HG03097 (cell line): ENCODE measurements around the gene GP1BB.
A peak's percentile ranks its signal among the peaks of the same experiment; 100 is the strongest.

Experiments
- ATAC-seq: cut with Tn5 transposase; IDR thresholded peaks from one replicate; pipeline ENCODE4 v1.9.1; 2021; ENCODE audit not compliant: unreplicated experiment, low FRiP score

The GP1BB gene

GRCh38 chr22:19764299-19764593 lies 40.9 kb downstream of the GP1BB start:
- ATAC-seq, result no peak

DNA sequence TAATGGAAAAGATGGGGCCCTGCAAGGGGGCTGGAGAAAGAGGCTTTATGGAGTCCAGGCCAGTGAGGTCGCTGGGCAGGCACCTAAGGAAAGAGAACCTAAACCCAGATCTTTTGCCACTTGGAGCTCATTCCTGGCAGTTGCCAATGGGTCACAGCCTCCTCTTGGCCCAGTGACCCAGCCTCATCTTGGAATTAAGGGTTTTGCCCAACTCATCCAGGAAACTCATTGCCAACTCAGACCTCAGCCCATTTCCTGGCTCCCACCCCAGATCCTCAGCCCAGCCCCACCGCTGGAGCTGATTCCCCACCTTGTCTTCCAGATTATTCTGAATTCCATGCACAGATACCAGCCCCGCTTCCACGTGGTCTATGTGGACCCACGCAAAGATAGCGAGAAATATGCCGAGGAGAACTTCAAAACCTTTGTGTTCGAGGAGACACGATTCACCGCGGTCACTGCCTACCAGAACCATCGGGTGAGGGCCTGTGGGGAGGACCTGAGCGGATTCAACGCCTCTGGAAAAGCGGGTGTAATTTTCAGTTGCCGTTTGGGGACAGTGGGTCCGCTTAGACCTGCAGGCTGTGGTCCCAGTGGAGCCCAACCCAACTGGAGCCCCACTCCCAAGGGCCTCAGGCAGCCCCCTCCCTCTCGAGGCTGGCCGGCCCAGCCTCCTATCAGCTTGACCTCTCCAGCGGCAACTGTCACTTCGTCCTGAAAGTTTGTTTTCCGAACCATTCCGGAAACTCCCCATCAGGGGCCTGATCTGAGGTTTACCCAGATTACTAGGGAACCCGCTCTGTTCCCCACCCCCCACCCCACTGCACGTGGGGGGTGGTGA lies 41.5 kb downstream of the GP1BB start:
- ATAC-seq, result no peak

- no peak for ATAC-seq
Measured at GRCh38 chr22:19765477-19766239, 42.3 kb downstream of the GP1BB start.

GRCh38 chr22:19766240-19766510 lies 42.8 kb downstream of the GP1BB start:
- ATAC-seq, result no peak

GRCh38 chr22:19766511-19767426 lies 43.4 kb downstream of the GP1BB start:
- no peak for ATAC-seq

GRCh38 chr22:19767427-19768341 lies 44.3 kb downstream of the GP1BB start:
- ATAC-seq, result no peak

DNA sequence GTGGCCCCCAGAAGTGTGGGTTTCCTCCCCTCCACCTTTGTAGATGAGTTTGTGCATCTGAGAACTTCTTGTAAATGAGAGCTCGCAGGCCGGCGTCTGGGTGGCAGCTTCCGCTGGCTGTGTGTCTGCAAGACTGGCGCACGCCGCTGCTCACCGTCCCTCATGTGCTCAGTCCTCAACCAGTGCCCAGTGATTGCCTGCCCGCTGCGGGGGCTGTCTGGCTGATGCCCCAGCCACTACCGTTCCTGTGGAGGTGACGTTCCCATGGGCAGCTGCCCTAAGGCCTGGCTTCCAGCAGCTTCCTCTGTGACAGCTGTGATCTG lies 46.0 kb downstream of the GP1BB start:
- ATAC-seq, result no peak

- no peak for ATAC-seq
Measured at GRCh38 chr22:19770349-19771220, 47.2 kb downstream of the GP1BB start.

DNA sequence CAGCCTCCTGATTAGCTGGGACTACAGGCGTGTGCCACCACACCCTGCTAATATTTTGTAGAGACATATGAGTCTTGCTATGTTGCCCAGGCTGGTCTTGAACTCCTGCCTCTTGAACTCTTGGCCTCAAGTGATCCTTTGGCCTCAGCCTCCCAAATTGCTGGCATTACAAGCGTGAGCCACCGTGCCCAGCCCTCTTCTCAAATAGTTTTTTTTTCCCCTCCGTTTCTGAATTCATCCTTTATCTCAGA lies 49.0 kb downstream of the GP1BB start:
- ATAC-seq, result no peak

DNA sequence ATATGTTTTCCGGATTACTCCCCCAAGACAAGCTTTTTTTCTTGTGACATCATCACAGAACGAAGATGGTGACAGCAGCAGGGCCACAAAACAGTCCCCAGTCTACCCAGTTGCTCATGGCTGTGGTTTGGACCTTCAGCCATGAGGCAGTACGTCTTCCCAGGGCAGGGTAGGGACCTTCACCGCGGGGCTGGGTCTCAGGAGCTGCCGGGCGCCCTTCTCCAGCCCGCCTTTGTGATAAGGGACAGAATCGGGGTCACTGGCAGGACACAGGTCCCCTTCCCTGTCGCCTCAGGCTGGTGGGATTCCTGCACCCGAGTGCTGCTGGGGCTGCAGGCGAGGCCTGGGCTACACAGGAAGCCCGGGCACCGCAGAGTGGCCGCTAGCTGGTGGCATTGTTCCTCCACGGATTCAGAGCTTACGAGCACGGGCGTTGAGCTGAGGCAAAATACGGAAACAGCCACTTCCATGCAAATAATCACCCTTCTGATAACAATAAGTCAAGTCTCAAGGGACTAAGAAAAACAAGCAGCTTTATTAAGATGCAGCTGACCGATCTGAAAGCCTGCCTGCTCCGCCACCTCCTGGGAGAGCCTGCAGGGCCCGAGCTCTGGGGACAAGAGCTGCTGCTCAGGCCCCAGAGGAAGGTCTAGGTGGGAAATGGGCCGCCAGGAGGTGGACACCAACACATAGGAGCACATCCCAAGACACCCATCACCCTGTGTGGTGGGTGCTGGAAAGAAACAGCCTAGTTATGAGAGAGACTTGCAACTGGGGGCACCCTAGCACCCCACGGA lies 49.5 kb downstream of the GP1BB start:
- peak; percentile 64 for ATAC-seq

GRCh38 chr22:19773470-19774040 lies 50.2 kb downstream of the GP1BB start:
- no peak for ATAC-seq
